PC-9 (cell line): ENCODE data around the gene BMAL1.

Experiments
- EZH2 ChIP-seq: fragments of 200-600 bp; sonication (generic); IDR thresholded peaks from 2 replicates; pipeline ENCODE4 v1.8.0; 2017; ENCODE audit warnings: antibody characterized with exemption, low read depth
- TF ChIP-seq, protein P1 (sequence below): fragments of 200-600 bp; sonication (generic); conservative IDR thresholded peaks from 2 replicates; pipeline ENCODE4 v1.6.1; 2017; ENCODE audit warnings: mixed run types, antibody characterized with exemption, mild to moderate bottlenecking, moderate library complexity

GRCh38 chr11:13366266-13367026 lies 88.9 kb downstream of the BMAL1 start:
- TF ChIP-seq, protein P1, sequence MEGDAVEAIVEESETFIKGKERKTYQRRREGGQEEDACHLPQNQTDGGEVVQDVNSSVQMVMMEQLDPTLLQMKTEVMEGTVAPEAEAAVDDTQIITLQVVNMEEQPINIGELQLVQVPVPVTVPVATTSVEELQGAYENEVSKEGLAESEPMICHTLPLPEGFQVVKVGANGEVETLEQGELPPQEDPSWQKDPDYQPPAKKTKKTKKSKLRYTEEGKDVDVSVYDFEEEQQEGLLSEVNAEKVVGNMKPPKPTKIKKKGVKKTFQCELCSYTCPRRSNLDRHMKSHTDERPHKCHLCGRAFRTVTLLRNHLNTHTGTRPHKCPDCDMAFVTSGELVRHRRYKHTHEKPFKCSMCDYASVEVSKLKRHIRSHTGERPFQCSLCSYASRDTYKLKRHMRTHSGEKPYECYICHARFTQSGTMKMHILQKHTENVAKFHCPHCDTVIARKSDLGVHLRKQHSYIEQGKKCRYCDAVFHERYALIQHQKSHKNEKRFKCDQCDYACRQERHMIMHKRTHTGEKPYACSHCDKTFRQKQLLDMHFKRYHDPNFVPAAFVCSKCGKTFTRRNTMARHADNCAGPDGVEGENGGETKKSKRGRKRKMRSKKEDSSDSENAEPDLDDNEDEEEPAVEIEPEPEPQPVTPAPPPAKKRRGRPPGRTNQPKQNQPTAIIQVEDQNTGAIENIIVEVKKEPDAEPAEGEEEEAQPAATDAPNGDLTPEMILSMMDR, result no peak
- no peak for TF ChIP-seq EZH2
